ENCODE results near the gene SLC2A9.

- TF ChIP-seq POLR2A (IDR thresholded peaks at IDR 0.05; ENCODE audit: insufficient read depth in 1 of 2, low read depth in 2 of 2, low read length in 2 of 2) (no peak), HOXA7 (CRISPR knock-in tag; IDR thresholded peaks at IDR 0.05) (no peak), AGO2 (optimal IDR thresholded peaks at IDR 0.05; ENCODE audit: low read depth, low read length) (no peak), SMC3 (IDR thresholded peaks at IDR 0.05; ENCODE audit: low read length) (no peak), ATF3 (CRISPR knock-in tag; IDR thresholded peaks at IDR 0.05) (no peak), MAX (IDR thresholded peaks at IDR 0.05) (no peak), CTCF (CRISPR knock-in tag; IDR thresholded peaks at IDR 0.05) (no peak), SP1 (IDR thresholded peaks at IDR 0.05) (no peak), SP1 (CRISPR knock-in tag; IDR thresholded peaks at IDR 0.05) (no peak), SRF (IDR thresholded peaks at IDR 0.05; ENCODE audit: low read depth, low read length) (no peak), HNRNPUL1 (IDR thresholded peaks at IDR 0.05; ENCODE audit: low read depth, low read length) (no peak)
Measured at GRCh38 chr4:10005632-10006031, 15.7 kb downstream of the SLC2A9 start.

All from HepG2 (cell line).